HepG2 (cell line): Measurements from ENCODE around the gene SPA17. TPM values are rescaled to one million over a fixed set of nuclear protein-coding genes. Genes with fewer than 3 reads are reported as not detected.

Experiments used
- ATAC-seq: fragments of 200-7000 bp; cut with Tn5 transposase; 3 replicates; pipeline ENCODE4 v1.9.1; 2020; ENCODE audit warnings: mild to moderate bottlenecking, moderate library complexity
- BruUV-seq: library from RNA; stranded (reverse); fragments of 400-500 nt; replicated peaks from 2 replicates; lab custom pipeline; 2021; lab: Mats Ljungman, UMichigan
- CTCF ChIA-PET: fragments of 300-600 bp; formaldehyde crosslinking; extraction: SDS; loops from one replicate; lab custom pipeline; 2021; ENCODE audit warnings: low total read pairs, inconsistent platforms, low intra/inter-chr PET ratio; lab: Yijun Ruan, JAX
- POLR2A ChIA-PET: fragments of 350-600 bp; sonication (Branson Sonifier 250); formaldehyde crosslinking; loops from one replicate; lab custom pipeline; 2020; ENCODE audit warnings: antibody characterized with exemption, inconsistent platforms; lab: Yijun Ruan, JAX
- DNase-seq: peaks from one replicate; pipeline ENCODE4 v3.0.0-alpha.2; 2015; ENCODE audit warnings: low spot score
- FAIRE-seq: peaks from 3 replicates; lab custom pipeline; 2011; peaks lifted over from hg19 to GRCh38; lab: Jason Lieb, UNC
- H2AFZ ChIP-seq: one replicate; pipeline ENCODE4 v1.6.1; 2011; ENCODE audit warnings: low read length, inconsistent platforms
- H3K27ac ChIP-seq: fragments of 300-600 bp; 3 replicates; pipeline ENCODE4 v1.8.0; 2011; ENCODE audit warnings: mixed run types, mild to moderate bottlenecking, mixed read lengths, low read length, inconsistent platforms; ENCODE audit not compliant: insufficient read depth; ENCODE audit errors: extremely low read length
- H3K27me3 ChIP-seq, 2 experiments: fragments of 200-600 bp in 1 of 2; 2 replicates in 1 of 2; 3 replicates in 1 of 2; pipeline versions ENCODE4 v1.6.0 to v1.8.0; 2011; ENCODE audit warnings: low read length in 2 of 2, mild to moderate bottlenecking in 2 of 2, moderate library complexity in 2 of 2, inconsistent platforms in 1 of 2; ENCODE audit not compliant: insufficient read depth in 2 of 2, control insufficient read depth in 1 of 2
- H3K36me3 ChIP-seq, 2 experiments: fragments of 200-600 bp in 1 of 2; replicated peaks in 1 of 2; 2 replicates in 1 of 2; 3 replicates in 1 of 2; pipeline versions ENCODE4 v1.5.1 to v1.8.0; 2011; ENCODE audit warnings: low read length in 2 of 2, inconsistent platforms in 1 of 2; ENCODE audit not compliant: insufficient read depth in 2 of 2, control insufficient read depth in 1 of 2
- H3K4me1 ChIP-seq: 2 replicates; pipeline ENCODE4 v1.5.1; 2012; ENCODE audit warnings: low read length, inconsistent platforms; ENCODE audit not compliant: insufficient read depth
- H3K4me2 ChIP-seq: 2 replicates; pipeline ENCODE4 v1.6.0; 2011; ENCODE audit warnings: low read depth, low read length, inconsistent platforms
- H3K4me3 ChIP-seq, 3 experiments: fragments of 200-600 bp in 1 of 3; sonication (generic), shearing (Covaris generic) in 1 of 3; replicated peaks in 1 of 3; 2 replicates each; pipeline ENCODE4 v1.5.1; 2011 to 2016; ENCODE audit warnings: low read length in 3 of 3, inconsistent platforms in 2 of 3, low read depth in 2 of 3, mild to moderate bottlenecking in 2 of 3, control low read depth in 1 of 3, mixed read lengths in 1 of 3; ENCODE audit not compliant: insufficient read depth in 1 of 3
- H3K79me2 ChIP-seq: one replicate; pipeline ENCODE4 v1.6.1; 2011; ENCODE audit warnings: low read length, inconsistent platforms; ENCODE audit not compliant: insufficient read depth
- H3K9ac ChIP-seq: 2 replicates; pipeline ENCODE4 v1.6.0; 2011; ENCODE audit warnings: mild to moderate bottlenecking, low read depth, low read length, inconsistent platforms; ENCODE audit not compliant: insufficient read depth
- H3K9me3 ChIP-seq: 2 replicates; pipeline ENCODE4 v1.5.1; 2012; ENCODE audit warnings: mild to moderate bottlenecking, low read length
- H4K20me1 ChIP-seq: 2 replicates; pipeline ENCODE4 v1.6.0; 2011; ENCODE audit warnings: inconsistent platforms, mild to moderate bottlenecking, low read length, moderate library complexity; ENCODE audit not compliant: insufficient read depth
- CC2D1A ChIP-seq: sonication (generic); formaldehyde crosslinking; IDR thresholded peaks from 2 replicates; pipeline ENCODE4 v1.8.1; 2023; ENCODE audit warnings: mild to moderate bottlenecking, missing genetic modification reagents
- CHCHD3 ChIP-seq: sonication (generic); formaldehyde crosslinking; IDR thresholded peaks from 2 replicates; pipeline ENCODE4 v1.8.0; 2022; ENCODE audit warnings: mild to moderate bottlenecking, missing genetic modification reagents, moderate library complexity
- JUNB ChIP-seq: sonication (generic); formaldehyde crosslinking; IDR thresholded peaks from 2 replicates; pipeline ENCODE4 v1.8.0; 2022; ENCODE audit warnings: missing genetic modification reagents, mild to moderate bottlenecking, borderline replicate concordance
- KAT2B ChIP-seq: fragments of 150-350 bp; IDR thresholded peaks from 2 replicates; pipeline ENCODE4 v1.6.1; 2014; ENCODE audit warnings: low read depth, low read length, borderline replicate concordance
- MED1 ChIP-seq: sonication (generic); formaldehyde crosslinking; IDR thresholded peaks from 2 replicates; pipeline ENCODE4 v1.4.0; 2020; ENCODE audit warnings: missing genetic modification reagents
- MXD4 ChIP-seq: IDR thresholded peaks from 2 replicates; pipeline ENCODE4 v1.6.1; 2016; ENCODE audit warnings: mild to moderate bottlenecking, missing biosample characterization, missing genetic modification reagents
- MYNN ChIP-seq: sonication (generic); formaldehyde crosslinking; IDR thresholded peaks from 2 replicates; pipeline ENCODE4 v1.4.0; 2020; ENCODE audit warnings: mild to moderate bottlenecking, low read depth, missing genetic modification reagents
- PHF21A ChIP-seq: sonication (generic); formaldehyde crosslinking; IDR thresholded peaks from 2 replicates; pipeline ENCODE4 v1.5.0; 2020; ENCODE audit warnings: mild to moderate bottlenecking, missing genetic modification reagents
- POLR2AphosphoS5 ChIP-seq: IDR thresholded peaks from 2 replicates; pipeline ENCODE4 v1.6.1; 2012; ENCODE audit warnings: low read depth, low read length
- RFXANK ChIP-seq: IDR thresholded peaks from 2 replicates; pipeline ENCODE4 v1.6.1; 2016
- ZFP36L2 ChIP-seq: sonication (generic); formaldehyde crosslinking; IDR thresholded peaks from 2 replicates; pipeline ENCODE4 v1.4.0; 2020; ENCODE audit warnings: missing genetic modification reagents
- ZNF572 ChIP-seq: sonication (generic); formaldehyde crosslinking; IDR thresholded peaks from 2 replicates; pipeline ENCODE4 v1.5.1; 2020; ENCODE audit warnings: mild to moderate bottlenecking, missing genetic modification reagents
- ZNF792 ChIP-seq: IDR thresholded peaks from 2 replicates; pipeline ENCODE4 v1.6.1; 2016
- WGBS: methylation state at CpG from one replicate; pipeline ENCODE4 v1.1.6; 2017; ENCODE audit warnings: low lambda C conversion rate; 5-methylcytosine and 5-hydroxymethylcytosine counted together
- in situ Hi-C: cut with HindIII; loops from 2 replicates; pipeline ENCODE4 v1.10.0; 2017; ENCODE audit warnings: low pct_unique_long_range_greater_than_20kb; ENCODE audit not compliant: extremely low pct_ligation_motif_present
- intact Hi-C: fragments of 100-400 bp; cut with micrococcal nuclease; formaldehyde crosslinking; loops from one replicate; pipeline ENCODE4 v1.10.0; 2022; ENCODE audit not compliant: unreplicated experiment
- polyA plus RNA-seq, 8 experiments: library from polyadenylated mRNA; depleted of rRNA in 3 of 8; stranded (reverse) in 7 of 8; unstranded in 1 of 8; fragments of >200 nt; fragmentation: Illumina TruSeq in 4 of 8; extraction: Trizol in 4 of 8; gene quantifications; 2 replicates each; pipeline versions ENCODE4 v1.2.1 to v1.2.3, GENCODE V29; 2011 to 2016; ENCODE audit warnings: low read depth in 4 of 8, missing spikeins in 1 of 8, mixed read lengths in 1 of 8; ENCODE audit not compliant: insufficient read depth in 1 of 8
- total RNA-seq, 5 experiments: library from RNA; depleted of rRNA; stranded (reverse); fragments of >200 nt; fragmentation: Illumina TruSeq; extraction: Trizol; gene quantifications; 2 replicates each; pipeline ENCODE4 v1.2.3, GENCODE V29; 2016; ENCODE audit warnings: low read depth in 1 of 5
- TF ChIP-seq, protein P1 (sequence below), 2 experiments: fragments of 450-650 bp in 1 of 2; sonication (generic) in 1 of 2; formaldehyde crosslinking; IDR thresholded peaks; 2 replicates each; pipeline versions ENCODE4 v1.5.0 to v1.8.0; 2020 to 2022; ENCODE audit warnings: mild to moderate bottlenecking in 1 of 2, missing genetic modification reagents in 1 of 2

The SPA17 gene
- total and polyA plus RNA-seq, 2 of the 13 experiments (the other 11 are each of a cell fraction or from before 2014, with no cell fraction given), result 4.4 to 8.4 TPM

GRCh38 chr11:124719534-124719933 is 45.8 kb downstream of the SPA17 start:
- intact Hi-C loops (no loop called here), in situ Hi-C loops (no loop called here)
- Histone ChIP-seq H3K27ac (no peak overlapping the region), H3K4me3 (no peak overlapping the region), H4K20me1 (no peaks in the 10 kb centered on the region), H2AFZ (no peak overlapping the region), H3K9ac (no peak overlapping the region), H3K79me2 (no peaks in the 10 kb centered on the region), H3K36me3 (no peaks in the 10 kb centered on the region), H3K27me3 (peaks cover 3 to 64% of the 10 kb centered on the region in 2 experiments; a peak in 4 of 5 replicates), H3K4me1 (peaks cover 19% of the 10 kb centered on the region), H3K9me3 (no peaks in the 10 kb centered on the region), H3K4me2 (no peak overlapping the region)
- TF ChIP-seq ZNF792 (no peak), MXD4 (no peak), JUNB (CRISPR knock-in tag) (no peak), RFXANK (CRISPR knock-in tag) (no peak), KAT2B (no peak), PHF21A (CRISPR knock-in tag) (no peak), POLR2AphosphoS5 (no peak), CC2D1A (no peak), CHCHD3 (CRISPR knock-in tag) (no peak), MED1 (CRISPR knock-in tag) (no peak), ZFP36L2 (CRISPR knock-in tag) (no peak), ZNF572 (CRISPR knock-in tag) (no peak), MYNN (CRISPR knock-in tag) (no peak)
- TF ChIP-seq, protein P1, sequence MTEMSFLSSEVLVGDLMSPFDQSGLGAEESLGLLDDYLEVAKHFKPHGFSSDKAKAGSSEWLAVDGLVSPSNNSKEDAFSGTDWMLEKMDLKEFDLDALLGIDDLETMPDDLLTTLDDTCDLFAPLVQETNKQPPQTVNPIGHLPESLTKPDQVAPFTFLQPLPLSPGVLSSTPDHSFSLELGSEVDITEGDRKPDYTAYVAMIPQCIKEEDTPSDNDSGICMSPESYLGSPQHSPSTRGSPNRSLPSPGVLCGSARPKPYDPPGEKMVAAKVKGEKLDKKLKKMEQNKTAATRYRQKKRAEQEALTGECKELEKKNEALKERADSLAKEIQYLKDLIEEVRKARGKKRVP (CRISPR knock-in tag; IDR thresholded peaks at IDR 0.05), result no peak
- ChIA-PET CTCF (no interaction called here), POLR2A (no interaction called here)
- FAIRE-seq, result no peak
- no TSS peak for BruUV-seq
- no peak for DNase-seq
- no peak for ATAC-seq
- 0% methylated on average over 2 of the region's 2 CpGs for WGBS
